ENCODE data around the gene RUNX2. TPM values are rescaled to one million over a fixed set of nuclear protein-coding genes. Genes with fewer than 3 reads are reported as not detected.

RUNX2 gene
- total RNA-seq, 1 donor from 2014 or later, result 1.8 TPM

DNA sequence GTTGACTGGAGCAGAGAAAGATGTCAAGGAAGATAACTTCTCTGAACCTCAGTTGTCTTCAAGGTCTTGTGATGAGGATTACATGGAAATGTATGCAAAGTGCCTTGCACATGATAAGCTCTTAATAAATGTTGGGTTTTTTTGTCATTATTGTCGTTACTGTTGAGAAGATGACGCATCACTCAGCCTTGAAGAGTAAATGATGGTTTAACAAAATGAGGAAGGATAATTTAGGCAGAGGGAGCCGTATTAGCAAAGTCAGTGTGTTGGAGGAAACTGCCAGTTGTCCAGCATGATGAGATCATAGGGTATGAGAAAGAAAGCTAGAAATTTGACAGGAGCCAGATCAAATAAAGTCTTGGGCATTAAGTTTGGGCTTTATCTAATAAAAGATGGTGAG lies 58.4 kb downstream of the RUNX2 start:
- H3K27ac Mint-ChIP-seq, result no peak overlapping the region
- intact Hi-C loops (cut with micrococcal nuclease), result no loop called here
- TF ChIP-seq, protein P1, sequence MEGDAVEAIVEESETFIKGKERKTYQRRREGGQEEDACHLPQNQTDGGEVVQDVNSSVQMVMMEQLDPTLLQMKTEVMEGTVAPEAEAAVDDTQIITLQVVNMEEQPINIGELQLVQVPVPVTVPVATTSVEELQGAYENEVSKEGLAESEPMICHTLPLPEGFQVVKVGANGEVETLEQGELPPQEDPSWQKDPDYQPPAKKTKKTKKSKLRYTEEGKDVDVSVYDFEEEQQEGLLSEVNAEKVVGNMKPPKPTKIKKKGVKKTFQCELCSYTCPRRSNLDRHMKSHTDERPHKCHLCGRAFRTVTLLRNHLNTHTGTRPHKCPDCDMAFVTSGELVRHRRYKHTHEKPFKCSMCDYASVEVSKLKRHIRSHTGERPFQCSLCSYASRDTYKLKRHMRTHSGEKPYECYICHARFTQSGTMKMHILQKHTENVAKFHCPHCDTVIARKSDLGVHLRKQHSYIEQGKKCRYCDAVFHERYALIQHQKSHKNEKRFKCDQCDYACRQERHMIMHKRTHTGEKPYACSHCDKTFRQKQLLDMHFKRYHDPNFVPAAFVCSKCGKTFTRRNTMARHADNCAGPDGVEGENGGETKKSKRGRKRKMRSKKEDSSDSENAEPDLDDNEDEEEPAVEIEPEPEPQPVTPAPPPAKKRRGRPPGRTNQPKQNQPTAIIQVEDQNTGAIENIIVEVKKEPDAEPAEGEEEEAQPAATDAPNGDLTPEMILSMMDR (IDR thresholded peaks at IDR 0.05), result no peak
- ChIA-PET CTCF (no interaction called here), POLR2A (interaction anchor here (1.4 kb wide), 1 partner anchor 9 kb away, joined by 5 read pairs; the partner anchor contains the start of gene SUPT3H)
- no peaks in the 10 kb centered on the region for H3K36me3 Mint-ChIP-seq (ENCODE audit: low read depth)
- ATAC-seq (ENCODE audit: low read depth) (no peak), DNase-seq (no peak)
- H3K27me3 Mint-ChIP-seq, result peaks cover 13% of the 10 kb centered on the region
- no peak overlapping the region for H3K4me3 Mint-ChIP-seq
- H3K9me3 Mint-ChIP-seq, result no peaks in the 10 kb centered on the region
- no peaks in the 10 kb centered on the region for H3K4me1 Mint-ChIP-seq

DNA sequence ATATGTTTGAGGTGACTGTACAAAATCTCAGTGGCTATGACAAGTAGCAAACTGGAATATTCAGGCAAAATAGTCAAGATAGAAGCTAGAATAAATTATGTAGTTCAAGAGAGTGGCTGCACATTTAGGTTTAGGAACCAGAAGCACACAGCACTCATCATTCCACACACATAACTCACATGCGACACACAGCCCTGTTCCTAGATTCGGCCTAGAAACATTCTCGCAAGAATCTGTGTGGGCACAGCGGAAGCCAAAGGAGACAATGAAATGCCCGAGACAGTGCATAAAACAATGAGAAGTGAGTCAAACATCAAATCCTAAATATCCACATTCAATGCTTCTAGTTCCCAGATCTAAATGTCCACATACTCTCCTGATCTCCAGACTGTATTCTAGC lies 59.1 kb downstream of the RUNX2 start:
- DNase-seq (no peak), ATAC-seq (ENCODE audit: low read depth) (no peak)
- intact Hi-C loops (cut with micrococcal nuclease), result no loop called here
- no peaks in the 10 kb centered on the region for H3K4me1 Mint-ChIP-seq
- H3K9me3 Mint-ChIP-seq, result no peaks in the 10 kb centered on the region
- TF ChIP-seq, protein P1 (IDR thresholded peaks at IDR 0.05), result no peak
- CTCF ChIA-PET, result no interaction called here
- H3K4me3 Mint-ChIP-seq, result no peak overlapping the region
- H3K27ac Mint-ChIP-seq, result no peak overlapping the region
- H3K27me3 Mint-ChIP-seq, result peaks cover 13% of the 10 kb centered on the region
- POLR2A ChIA-PET, result interaction anchor here (1.4 kb wide), 1 partner anchor 9 kb away, joined by 5 read pairs; the partner anchor contains the start of gene SUPT3H
- no peaks in the 10 kb centered on the region for H3K36me3 Mint-ChIP-seq (ENCODE audit: low read depth)

DNA sequence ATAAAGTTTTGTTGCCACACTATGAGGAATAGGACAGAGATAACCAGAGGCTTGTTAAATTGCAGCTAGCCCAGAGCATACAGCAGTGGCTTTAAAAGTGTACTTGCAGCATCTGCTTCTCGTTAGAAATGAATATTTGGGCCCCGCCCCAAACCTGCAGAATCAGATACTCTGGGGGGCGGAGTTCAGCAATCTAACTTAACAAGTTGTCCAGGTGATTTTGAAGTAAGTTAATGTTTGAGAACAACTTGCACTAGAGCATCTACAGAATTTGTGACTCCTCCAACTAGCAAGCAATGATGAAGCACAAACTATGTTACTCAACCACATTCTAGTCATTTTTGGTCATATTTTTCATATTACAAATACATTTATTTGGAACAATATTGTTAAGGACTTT lies 60.2 kb downstream of the RUNX2 start:
- intact Hi-C loops (cut with micrococcal nuclease), result no loop called here
- CTCF ChIA-PET, result no interaction called here

DNA sequence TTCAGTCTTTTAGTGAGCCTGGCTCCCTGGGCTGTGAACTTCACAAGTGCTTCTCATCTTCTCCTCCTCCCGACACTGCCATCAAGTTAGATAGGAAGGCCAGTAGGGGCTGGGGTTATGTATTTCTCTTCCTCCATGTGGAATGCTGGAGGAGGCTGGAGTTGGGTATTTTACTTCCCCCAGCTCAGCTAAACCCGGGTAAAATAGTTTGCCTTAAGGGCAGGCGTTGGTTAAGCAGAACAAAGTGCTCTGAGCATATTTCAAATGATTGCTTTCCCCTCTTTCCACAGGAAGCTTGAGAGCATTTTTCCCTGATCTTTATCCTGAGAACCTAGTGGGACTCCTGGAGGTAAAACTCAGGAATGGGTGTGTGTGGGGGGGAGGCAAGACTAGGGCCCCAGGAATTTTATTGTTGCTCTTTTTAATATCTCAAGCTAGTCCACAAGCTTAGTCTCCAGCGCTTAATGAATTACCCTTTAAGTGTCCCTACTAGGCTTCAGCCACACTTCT lies 66.5 kb downstream of the RUNX2 start:
- no peak overlapping the region for H3K4me3 Mint-ChIP-seq
- no peaks in the 10 kb centered on the region for H3K27me3 Mint-ChIP-seq
- no peaks in the 10 kb centered on the region for H3K4me1 Mint-ChIP-seq
- ATAC-seq (ENCODE audit: low read depth) (no peak), DNase-seq (no peak)
- ChIA-PET POLR2A (no interaction called here), CTCF (no interaction called here)
- H3K36me3 Mint-ChIP-seq (ENCODE audit: low read depth), result no peaks in the 10 kb centered on the region
- TF ChIP-seq, protein P1 (IDR thresholded peaks at IDR 0.05), result no peak
- no peak overlapping the region for H3K27ac Mint-ChIP-seq
- H3K9me3 Mint-ChIP-seq, result peaks cover 5% of the 10 kb centered on the region
- intact Hi-C loops (cut with micrococcal nuclease), result no loop called here

More for the DNA sequence above, 60.2 kb downstream of the RUNX2 start:
- H3K4me1 Mint-ChIP-seq, result no peaks in the 10 kb centered on the region
- DNase-seq (no peak), ATAC-seq (ENCODE audit: low read depth) (no peak)
- no peak overlapping the region for H3K27ac Mint-ChIP-seq
- no peak overlapping the region for H3K4me3 Mint-ChIP-seq
- peaks cover 13% of the 10 kb centered on the region for H3K27me3 Mint-ChIP-seq
- H3K36me3 Mint-ChIP-seq (ENCODE audit: low read depth), result no peaks in the 10 kb centered on the region
- TF ChIP-seq, protein P1 (IDR thresholded peaks at IDR 0.05), result no peak
- H3K9me3 Mint-ChIP-seq, result peaks cover 5% of the 10 kb centered on the region
- POLR2A ChIA-PET, result no interaction called here

DNA sequence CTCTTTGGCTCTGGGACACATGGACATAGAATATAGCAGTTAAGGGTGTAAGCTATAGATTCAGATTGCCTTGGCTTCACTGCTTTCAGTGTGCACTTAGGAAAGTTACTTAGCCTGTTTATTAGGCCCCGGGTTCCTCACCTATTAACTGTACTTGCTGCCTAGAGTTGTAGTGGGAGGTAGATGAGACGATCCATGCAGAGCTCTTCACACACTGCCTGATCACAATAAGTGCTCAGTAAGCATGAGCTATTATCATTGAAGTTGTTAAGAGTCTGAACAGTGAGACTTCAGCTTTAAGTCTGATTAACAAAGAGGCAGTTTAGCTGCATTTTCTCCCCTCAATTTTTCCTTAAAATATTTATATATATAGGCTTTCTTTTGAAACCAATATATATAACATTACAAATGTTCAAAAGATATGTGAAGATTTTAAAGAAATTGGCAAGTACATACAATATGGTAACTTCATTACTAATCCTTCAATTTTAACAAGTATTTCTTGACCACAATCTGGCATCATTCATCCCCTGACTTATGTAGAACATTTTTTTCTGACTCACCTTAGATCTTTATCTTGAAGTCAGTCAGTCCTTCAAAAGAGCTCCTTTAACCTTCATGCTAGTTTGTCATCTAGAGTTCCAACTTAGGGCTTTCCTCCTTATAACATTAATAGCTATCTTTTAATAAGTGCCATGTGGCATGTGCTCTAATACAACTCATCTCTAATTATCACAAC lies 70.1 kb downstream of the RUNX2 start:
- Mint-ChIP-seq H3K36me3 (ENCODE audit: low read depth) (no peaks in the 10 kb centered on the region), H3K27me3 (peaks cover 9% of the 10 kb centered on the region), H3K4me3 (no peak overlapping the region), H3K27ac (no peak overlapping the region), H3K9me3 (no peaks in the 10 kb centered on the region), H3K4me1 (no peaks in the 10 kb centered on the region)
- CTCF ChIA-PET, result no interaction called here
- POLR2A ChIA-PET, result interaction anchor here (0.6 kb wide), 1 partner anchor 76 kb away, joined by 4 read pairs; no protein-coding TSS in a partner anchor
- intact Hi-C loops (cut with micrococcal nuclease), result no loop called here
- TF ChIP-seq, protein P1 (IDR thresholded peaks at IDR 0.05), result no peak
- DNase-seq, result no peak
- no peak for ATAC-seq (ENCODE audit: low read depth)
